ENCODE results near the gene GRM4.
"Not testable (repeated sequence)": the region's sequence is repeated elsewhere in the genome, so short reads cannot be mapped to it uniquely, and the experiment has no call there.

Gene GRM4

DNA sequence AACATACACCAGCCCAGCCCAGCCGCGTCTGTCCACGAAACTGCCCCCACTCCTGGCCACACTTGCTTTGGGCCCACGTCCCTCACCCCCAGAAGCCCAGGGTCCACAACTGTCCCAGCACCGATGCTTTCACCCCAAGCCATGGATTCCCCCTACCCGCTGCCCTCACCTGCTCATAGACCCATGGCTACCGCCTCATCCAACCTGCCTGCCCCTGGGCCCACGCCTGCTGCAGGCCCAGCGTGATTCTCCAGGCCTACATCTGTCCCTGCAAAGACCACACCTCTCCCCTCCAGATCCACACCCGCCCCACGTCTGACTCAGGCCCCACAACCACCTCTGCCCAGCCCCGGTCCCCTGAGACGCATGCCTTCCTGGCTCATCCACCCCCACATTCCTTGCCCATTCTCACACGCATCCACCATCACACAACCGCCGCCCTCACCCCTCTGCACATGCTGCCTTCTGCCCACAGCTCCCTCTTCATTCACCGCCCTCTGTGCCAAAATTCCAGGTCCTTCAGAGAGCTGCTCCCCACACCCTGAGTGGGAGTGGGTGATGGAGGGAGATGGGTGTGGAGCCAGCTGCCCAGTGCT, 86.7 kb downstream of the GRM4 start:
- no peak for DNase-seq

- DNase-seq, result no peak
These were observed 88.1 kb downstream of the GRM4 start for GRCh38 chr6:34057790-34058189.

- DNase-seq, result no peak
These were observed 88.7 kb downstream of the GRM4 start for GRCh38 chr6:34057191-34057590.

DNA sequence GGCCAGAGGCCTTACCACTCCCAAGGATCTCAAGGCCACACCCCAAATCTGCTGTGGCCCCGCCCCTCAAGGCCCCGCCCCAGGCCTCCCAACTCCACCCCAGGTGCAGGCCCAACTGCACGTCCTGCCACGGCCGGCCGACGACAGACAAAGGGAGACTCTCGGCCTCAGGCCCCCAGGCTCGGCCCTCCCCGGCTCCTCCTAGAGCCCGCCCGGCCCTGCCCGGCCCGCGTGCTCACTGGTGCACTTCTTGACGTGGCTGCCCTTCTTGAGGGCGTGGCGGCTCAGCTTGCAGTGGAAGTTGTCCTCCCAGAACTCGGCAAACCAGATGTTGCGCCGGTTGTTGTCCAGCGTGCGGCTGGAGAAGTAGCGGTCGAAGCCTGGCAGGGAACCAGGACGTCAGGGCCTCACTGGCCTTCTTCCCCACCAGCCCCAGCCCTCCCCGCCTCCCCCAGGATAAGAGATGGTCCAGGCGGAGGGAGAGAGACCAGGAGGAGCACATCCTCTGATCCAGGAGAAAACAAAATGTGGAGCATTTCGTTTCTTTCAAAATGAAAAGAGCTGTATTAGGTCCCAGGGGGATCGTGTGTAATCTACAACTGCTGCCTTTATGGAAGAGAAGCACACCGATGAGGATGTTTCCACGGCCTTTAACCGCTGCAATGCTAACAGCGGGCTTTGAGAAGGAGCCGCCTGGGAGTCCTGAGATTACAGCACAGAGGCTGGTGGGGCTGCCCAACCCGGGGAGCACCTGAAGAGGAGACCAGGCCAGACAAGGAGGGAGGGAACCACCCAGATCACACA, 89.4 kb downstream of the GRM4 start:
- no peak for DNase-seq

DNA sequence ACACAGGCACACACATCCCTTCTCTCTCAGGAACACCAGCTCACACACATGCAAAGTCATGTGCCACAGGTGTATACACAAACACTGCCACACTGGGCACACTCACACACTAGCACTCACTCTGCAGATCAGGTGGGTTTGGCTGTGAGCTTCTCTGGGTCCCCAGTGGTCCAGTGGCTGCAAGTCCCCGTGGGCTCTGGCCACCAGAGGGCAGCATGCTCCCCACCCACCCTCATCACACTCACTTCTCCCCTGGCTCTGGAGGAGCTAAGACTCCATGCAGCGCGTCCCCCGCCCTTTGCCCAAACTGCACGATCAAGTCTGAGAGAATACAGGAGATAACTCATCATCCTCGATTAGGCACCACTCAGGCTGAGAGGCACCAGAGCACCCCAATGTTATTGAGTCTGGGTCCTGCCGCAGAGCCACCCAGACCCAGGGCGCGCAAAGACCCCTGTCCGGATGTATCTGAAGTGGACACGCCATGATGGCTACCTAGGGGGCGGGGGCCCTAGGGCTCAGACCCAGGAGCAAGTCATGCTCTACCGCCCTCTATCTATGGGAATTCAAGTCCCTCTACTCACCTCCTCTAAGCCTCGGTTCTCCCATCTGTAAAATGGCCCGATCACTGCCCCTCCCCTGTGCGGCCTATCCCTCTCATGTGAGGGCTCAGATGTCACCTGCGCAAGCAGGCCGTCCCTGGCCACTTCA, 90.5 kb downstream of the GRM4 start:
- DNase-seq, result peak; percentile 57

GRCh38 chr6:34053721-34054120, 92.2 kb downstream of the GRM4 start:
- DNase-seq, result no peak

DNA sequence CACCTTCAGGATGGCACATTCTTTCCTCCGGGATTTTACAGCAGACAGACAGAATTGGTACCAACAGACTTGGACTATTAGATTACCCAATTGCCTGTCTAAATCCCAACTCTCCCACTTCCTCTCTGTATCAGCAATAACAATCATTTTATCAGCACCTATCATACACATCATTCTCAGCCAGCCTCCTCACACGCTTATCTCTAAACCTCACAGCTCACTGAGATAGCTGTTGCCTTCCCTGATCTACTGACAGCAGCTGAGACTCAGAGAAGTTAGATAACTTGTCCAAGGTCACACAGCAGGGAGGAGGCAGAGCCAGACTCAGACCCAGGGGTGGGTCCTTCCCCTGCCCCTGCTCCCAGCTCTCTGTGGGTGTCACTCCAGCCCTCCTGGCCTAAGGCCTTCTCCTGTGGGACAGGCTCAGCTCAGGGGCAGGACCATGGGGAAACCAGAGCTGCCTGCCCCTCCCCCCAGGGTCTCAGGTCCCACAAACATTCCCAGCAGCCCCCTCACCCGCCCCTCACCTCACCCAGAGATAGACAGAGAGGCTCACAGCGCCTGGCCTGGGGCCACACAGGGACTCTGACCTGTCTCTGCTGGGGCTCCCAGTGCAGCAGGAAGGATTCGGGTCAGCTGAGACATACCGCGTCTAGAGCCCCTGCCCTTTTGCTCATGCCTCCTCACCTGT, 92.8 kb downstream of the GRM4 start:
- DNase-seq, result no peak

DNA sequence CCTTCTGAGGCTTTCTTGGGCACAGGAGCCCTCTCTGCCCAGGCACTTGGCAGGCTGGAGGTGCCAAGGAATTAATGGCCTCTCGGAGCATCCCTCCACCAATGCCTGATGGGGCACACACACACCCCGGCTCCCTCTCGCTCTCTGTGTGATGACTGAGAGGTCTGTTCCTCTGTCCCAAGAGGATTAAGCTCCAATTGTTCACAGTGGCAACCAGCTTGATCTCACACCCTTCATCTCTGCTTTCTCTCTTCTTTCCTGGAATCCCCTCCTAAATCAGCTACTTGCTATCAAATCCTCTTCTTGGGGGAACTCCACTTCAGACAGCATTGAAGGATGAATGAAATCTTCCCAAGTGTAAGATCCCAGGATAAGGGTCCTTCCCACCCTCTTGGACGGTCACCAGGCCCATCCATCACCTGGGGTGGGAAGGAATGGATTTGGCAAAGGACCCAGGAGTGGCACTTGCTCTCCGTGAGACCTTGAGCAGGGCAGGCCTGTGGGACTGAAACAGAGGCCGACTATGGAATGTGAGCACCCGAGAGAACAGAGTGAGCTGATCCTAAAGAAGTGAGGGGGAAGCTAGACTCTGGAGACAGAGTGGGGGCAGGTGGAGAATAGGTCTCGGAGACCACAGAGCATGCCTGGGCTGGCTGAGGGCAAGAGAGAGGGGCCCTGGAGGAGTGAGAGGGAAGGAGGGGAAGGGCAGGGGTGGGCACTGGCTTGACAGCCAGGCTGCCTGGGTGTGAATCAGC, 93.6 kb downstream of the GRM4 start:
- no peak for DNase-seq

GRCh38 chr6:34051331-34051919, 94.5 kb downstream of the GRM4 start:
- no peak for DNase-seq

DNA sequence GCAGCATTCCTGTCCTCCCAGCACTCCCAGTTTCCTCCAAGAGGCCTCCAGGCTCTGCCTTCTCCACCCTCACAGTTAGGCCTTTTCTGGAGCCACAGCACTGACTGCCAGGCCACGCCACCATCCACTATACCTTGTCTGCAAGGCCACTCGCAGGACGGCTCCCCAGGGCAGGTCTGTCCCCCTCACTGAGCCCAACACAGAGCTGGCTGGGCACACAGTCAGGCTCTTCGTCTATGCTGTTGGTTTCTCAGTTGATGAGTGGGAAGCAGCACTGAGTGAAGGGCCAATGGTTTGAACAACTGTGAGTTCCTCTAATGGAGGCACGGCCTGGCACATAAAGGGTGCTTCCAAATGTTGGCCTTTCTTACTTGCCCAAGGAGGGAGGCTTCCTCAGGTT, 95.2 kb downstream of the GRM4 start:
- no peak for DNase-seq

GRCh38 chr6:34049395-34050342, 96.2 kb downstream of the GRM4 start:
- no peak for DNase-seq

- no peak for DNase-seq
These were observed 97.7 kb downstream of the GRM4 start for GRCh38 chr6:34047913-34048867.

DNA sequence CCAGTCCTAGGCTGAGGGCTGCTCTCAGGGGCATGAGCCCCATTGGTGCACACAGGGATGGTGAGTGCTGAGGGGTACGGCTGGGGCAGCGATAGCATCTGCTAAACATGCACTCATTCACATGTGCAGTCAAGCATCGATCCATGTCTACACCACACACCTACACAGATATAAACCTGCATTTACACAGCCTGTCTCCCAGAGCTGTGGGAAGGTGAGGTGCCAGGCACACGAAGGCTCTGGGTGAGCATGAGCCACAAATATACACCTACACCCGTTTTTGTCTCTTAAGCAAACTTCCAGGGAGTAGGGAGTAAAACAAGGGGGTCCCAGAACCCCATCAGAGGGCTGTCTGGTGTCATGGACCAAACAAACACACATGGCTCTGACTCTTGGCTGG, 99.3 kb downstream of the GRM4 start:
- no peak for DNase-seq

DNA sequence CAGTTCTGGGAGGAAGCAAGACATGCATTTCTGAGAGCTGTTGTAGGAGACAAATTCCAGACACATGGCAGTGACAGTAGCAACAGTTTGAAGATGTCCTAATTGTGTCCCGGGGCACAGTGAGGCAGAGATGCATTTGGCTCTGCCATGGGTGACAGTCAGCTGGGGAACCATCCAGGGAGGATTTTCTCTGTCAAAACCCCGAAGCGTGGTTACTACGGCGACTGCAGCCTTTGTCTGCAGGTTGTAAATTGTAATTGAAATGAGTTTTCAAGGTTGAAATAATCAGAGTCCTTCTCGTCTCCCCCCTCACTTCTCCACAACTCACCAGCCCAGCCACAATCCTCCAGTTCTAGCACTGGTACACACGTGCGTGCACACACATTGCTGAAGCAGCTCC, 100.1 kb downstream of the GRM4 start:
- no peak for DNase-seq

GRCh38 chr6:34044945-34045595, 100.8 kb downstream of the GRM4 start:
- peak; percentile 4 for DNase-seq

GRCh38 chr6:34043359-34043758, 102.5 kb downstream of the GRM4 start:
- DNase-seq, result no peak

- DNase-seq, result not testable (repeated sequence)
These were observed 103.9 kb downstream of the GRM4 start for GRCh38 chr6:34041998-34042397.

GRCh38 chr6:34041385-34041784, 104.5 kb downstream of the GRM4 start:
- DNase-seq, result no peak

GRCh38 chr6:34039943-34040342, 105.9 kb downstream of the GRM4 start:
- DNase-seq, result no peak
